HCT116 (cell line): ENCODE data around the gene DOCK2. TPM values are rescaled to one million over a fixed set of nuclear protein-coding genes. Genes with fewer than 3 reads are reported as not detected.

ENCODE experiments used
- ATAC-seq: fragments of 200-7000 bp; cut with Tn5 transposase; 2 replicates; pipeline ENCODE4 v1.9.1; 2020; ENCODE audit warnings: mild to moderate bottlenecking, moderate library complexity
- BruUV-seq: library from RNA; stranded (reverse); fragments of 400-500 nt; replicated peaks from 2 replicates; lab custom pipeline; 2021; lab: Mats Ljungman, UMichigan
- CTCF ChIA-PET: fragments of 300-600 bp; sonication (Branson Sonifier 250); formaldehyde crosslinking; loops from one replicate; lab custom pipeline; 2021; ENCODE audit warnings: antibody characterized with exemption; lab: Charles Lee
- POLR2A ChIA-PET: fragments of 300-600, 350-600 bp; sonication (Branson Sonifier 250); formaldehyde crosslinking; loops from one replicate; lab custom pipeline; 2021; ENCODE audit warnings: antibody characterized with exemption; lab: Charles Lee
- RAD21 ChIA-PET, 2 experiments: fragments of 300-600 bp; sonication (Branson Sonifier 250); formaldehyde crosslinking; loops; one replicate each; lab custom pipeline; 2023; ENCODE audit warnings: low total read pairs in 2 of 2; ENCODE audit not compliant: uncharacterized antibody in 2 of 2, unreplicated experiment in 2 of 2, low non-redundant PET in 1 of 2; lab: Charles Lee
- DNase-seq: peaks from one replicate; pipeline ENCODE4 v3.0.0-alpha.2; 2010; ENCODE audit warnings: low read depth, low spot score
- H2AFZ ChIP-seq: fragments of 200-600 bp; shearing (Covaris generic), sonication (generic); 2 replicates; pipeline ENCODE4 v1.6.1; 2017; ENCODE audit warnings: low read depth, mixed run types, mixed read lengths, antibody characterized with exemption, low read length; ENCODE audit not compliant: poor library complexity, severe bottlenecking
- H3K27ac ChIP-seq: 2 replicates; pipeline ENCODE4 v1.5.1; 2012; ENCODE audit warnings: low read depth, low read length
- H3K27me3 ChIP-seq: fragments of 200-600 bp; sonication (generic); 2 replicates; pipeline ENCODE4 v1.6.1; 2016; ENCODE audit warnings: mixed run types, low read length, mixed read lengths; ENCODE audit not compliant: insufficient read depth
- H3K36me3 ChIP-seq, 2 experiments: fragments of 200-500 bp in 1 of 2; fragments of 200-600 bp in 1 of 2; sonication (Bioruptor generic) in 1 of 2; sonication (generic) in 1 of 2; 2 replicates each; pipeline versions ENCODE4 v1.5.1 to v1.6.1; 2014 to 2016; ENCODE audit warnings: low read length in 2 of 2, inconsistent platforms in 1 of 2, mixed read lengths in 1 of 2, mixed run types in 1 of 2; ENCODE audit not compliant: insufficient read depth in 2 of 2, control insufficient read depth in 1 of 2
- H3K4me1 ChIP-seq, 2 experiments: fragments of 200-600 bp in 1 of 2; sonication (generic) in 1 of 2; 2 replicates each; pipeline versions ENCODE4 v1.5.1 to v1.6.1; 2012 to 2017; ENCODE audit warnings: low read length in 2 of 2, inconsistent platforms in 1 of 2, mild to moderate bottlenecking in 1 of 2, mixed read lengths in 1 of 2, mixed run types in 1 of 2, moderate library complexity in 1 of 2; ENCODE audit not compliant: insufficient read depth in 2 of 2, control insufficient read depth in 1 of 2
- H3K4me2 ChIP-seq: fragments of 200-600 bp; sonication (generic); 2 replicates; pipeline ENCODE4 v1.6.1; 2017; ENCODE audit warnings: mixed run types, low read length, mixed read lengths
- H3K4me3 ChIP-seq, 2 experiments: fragments of 200-600 bp in 1 of 2; sonication (generic) in 1 of 2; replicated peaks in 1 of 2; 2 replicates each; pipeline ENCODE4 v1.5.1; 2011 to 2016; ENCODE audit warnings: low read length in 2 of 2, control low read depth in 1 of 2, low read depth in 1 of 2, mild to moderate bottlenecking in 1 of 2, mixed read lengths in 1 of 2, mixed run types in 1 of 2
- H3K79me2 ChIP-seq: fragments of 200-600 bp; sonication (generic); 2 replicates; pipeline ENCODE4 v1.6.1; 2017; ENCODE audit warnings: mild to moderate bottlenecking, mixed run types, low read length, moderate library complexity, mixed read lengths; ENCODE audit not compliant: insufficient read depth
- H3K9ac ChIP-seq: fragments of 200-600 bp; sonication (generic); 2 replicates; pipeline ENCODE4 v1.6.1; 2016; ENCODE audit warnings: low read length, mixed read lengths
- H3K9me2 ChIP-seq: fragments of 200-600 bp; sonication (generic), shearing (Covaris generic); 2 replicates; pipeline ENCODE4 v1.6.1; 2017; ENCODE audit warnings: mixed run types, mild to moderate bottlenecking, moderate library complexity; ENCODE audit not compliant: insufficient read depth
- H3K9me3 ChIP-seq, 2 experiments: fragments of 200-500 bp in 1 of 2; fragments of 200-600 bp in 1 of 2; sonication (Bioruptor generic) in 1 of 2; sonication (generic) in 1 of 2; 2 replicates each; pipeline ENCODE4 v1.6.1; 2014 to 2017; ENCODE audit warnings: low read length in 2 of 2, mixed read lengths in 2 of 2, inconsistent platforms in 1 of 2, low read depth in 1 of 2, mild to moderate bottlenecking in 1 of 2, mixed run types in 1 of 2, moderate library complexity in 1 of 2; ENCODE audit not compliant: control insufficient read depth in 1 of 2, insufficient read depth in 1 of 2
- H4K20me1 ChIP-seq: fragments of 200-600 bp; sonication (generic), shearing (Covaris generic); 2 replicates; pipeline ENCODE4 v1.6.1; 2017; ENCODE audit warnings: mixed run types, mild to moderate bottlenecking, moderate library complexity; ENCODE audit not compliant: insufficient read depth
- ATF3 ChIP-seq: IDR thresholded peaks from 2 replicates; pipeline ENCODE4 v1.6.1; 2012
- EZH2phosphoT487 ChIP-seq: fragments of 200-600 bp; IDR thresholded peaks from 2 replicates; pipeline ENCODE4 v1.6.1; 2018; ENCODE audit warnings: antibody characterized with exemption, borderline replicate concordance
- JUND ChIP-seq: IDR thresholded peaks from 2 replicates; pipeline ENCODE4 v1.6.1; 2012
- MAX ChIP-seq: IDR thresholded peaks from 2 replicates; pipeline ENCODE4 v1.6.1; 2012
- POLR2A ChIP-seq: IDR thresholded peaks from 2 replicates; pipeline ENCODE4 v1.7.0; 2011; ENCODE audit warnings: borderline replicate concordance; ENCODE audit not compliant: insufficient read depth, insufficient read length; ENCODE audit errors: extremely low read depth
- POLR2AphosphoS5 ChIP-seq: IDR thresholded peaks from 2 replicates; pipeline ENCODE4 v1.6.1; 2011; ENCODE audit warnings: mild to moderate bottlenecking, low read depth, low read length, moderate library complexity
- RAD21 ChIP-seq: IDR thresholded peaks from 2 replicates; pipeline ENCODE4 v1.6.1; 2012; ENCODE audit warnings: low read depth, mild to moderate bottlenecking
- REST ChIP-seq: IDR thresholded peaks from 2 replicates; pipeline ENCODE4 v1.6.1; 2012; ENCODE audit warnings: low read depth
- SIN3A ChIP-seq: IDR thresholded peaks from 2 replicates; pipeline ENCODE4 v1.6.1; 2012; ENCODE audit warnings: low read depth
- SP1 ChIP-seq: IDR thresholded peaks from 2 replicates; pipeline ENCODE4 v1.6.1; 2012; ENCODE audit warnings: low read depth
- SRF ChIP-seq: IDR thresholded peaks from 2 replicates; pipeline ENCODE4 v1.6.1; 2012; ENCODE audit warnings: low read depth
- TCF7L2 ChIP-seq: IDR thresholded peaks from 2 replicates; pipeline ENCODE4 v1.7.0; 2011; ENCODE audit warnings: borderline replicate concordance, inconsistent platforms; ENCODE audit not compliant: insufficient read depth, insufficient read length; ENCODE audit errors: extremely low read depth
- YY1 ChIP-seq: IDR thresholded peaks from 2 replicates; pipeline ENCODE4 v1.6.1; 2011; ENCODE audit warnings: low read length, low read depth, moderate library complexity, mild to moderate bottlenecking; ENCODE audit not compliant: insufficient replicate concordance; ENCODE audit errors: extremely low read depth
- ZBTB33 ChIP-seq: IDR thresholded peaks from 2 replicates; pipeline ENCODE4 v1.6.1; 2011; ENCODE audit warnings: mild to moderate bottlenecking, low read length, moderate library complexity; ENCODE audit not compliant: insufficient replicate concordance; ENCODE audit errors: extremely low read depth
- ZFX ChIP-seq: fragments of 450-650 bp; IDR thresholded peaks from 2 replicates; pipeline ENCODE4 v1.6.1; 2017
- ZNF274 ChIP-seq: fragments of 200-500 bp; sonication (Bioruptor generic); IDR thresholded peaks from 2 replicates; pipeline ENCODE4 v1.6.1; 2014; ENCODE audit warnings: mild to moderate bottlenecking, low read depth, low read length, inconsistent platforms
- intact Hi-C: fragments of 100-400 bp; cut with micrococcal nuclease; formaldehyde crosslinking; loops from 2 replicates; pipeline ENCODE4 v1.10.0; 2022
- total RNA-seq: library from RNA; stranded (reverse); gene quantifications from one replicate; pipeline ENCODE4 v1.2.1, GENCODE V29; 2021; ENCODE audit not compliant: unreplicated experiment

DOCK2 gene
- total RNA-seq, 1 experiment from 2014 or later: 0.89 TPM

GRCh38 chr5:169609716-169610115 lies 27.4 kb upstream of the DOCK2 start:
- H3K4me1 ChIP-seq: no peaks in the 10 kb centered on the region
- ATAC-seq (no peak), DNase-seq (no peak)
- H4K20me1 ChIP-seq: no peaks in the 10 kb centered on the region
- no peak overlapping the region for H3K27ac ChIP-seq
- no peak overlapping the region for H3K9ac ChIP-seq
- intact Hi-C loops: no loop called here
- no peak overlapping the region for H3K4me2 ChIP-seq
- POLR2A ChIA-PET: no interaction called here
- no TSS peak for BruUV-seq
- TF ChIP-seq EZH2phosphoT487 (no peak), SRF (no peak), ZNF274 (no peak), YY1 (no peak), POLR2AphosphoS5 (no peak), REST (no peak), ZBTB33 (no peak), SIN3A (no peak), SP1 (no peak), TCF7L2 (no peak), JUND (no peak), POLR2A (no peak), RAD21 (no peak), ZFX (no peak), ATF3 (no peak), MAX (no peak)
- no peak overlapping the region for H3K4me3 ChIP-seq
- no peaks in the 10 kb centered on the region for H3K36me3 ChIP-seq
- no peaks in the 10 kb centered on the region for H3K9me3 ChIP-seq
- no peaks in the 10 kb centered on the region for H3K79me2 ChIP-seq
- H3K9me2 ChIP-seq: no peaks in the 10 kb centered on the region
- H2AFZ ChIP-seq: no peak overlapping the region
- RAD21 ChIA-PET: no interaction called here
- peaks cover 16% of the 10 kb centered on the region for H3K27me3 ChIP-seq
- CTCF ChIA-PET: no interaction called here
